ENCODE measurements around the gene RIC8B. TPM values are rescaled to one million over a fixed set of nuclear protein-coding genes. Genes with fewer than 3 reads are reported as not detected.

Gene RIC8B
- polyA plus RNA-seq, 12 donors: 13.4 to 23.1 (median 16.9) TPM; not detected in 1

- no peak for DNase-seq
These were observed 20.2 kb upstream of the RIC8B start for GRCh38 chr12:106754331-106754730.

GRCh38 chr12:106757623-106758348, 16.7 kb upstream of the RIC8B start:
- DNase-seq: no peak

GRCh38 chr12:106758349-106759110, 16.0 kb upstream of the RIC8B start:
- no peak for DNase-seq

- DNase-seq: no peak
These were observed 14.8 kb upstream of the RIC8B start for GRCh38 chr12:106759526-106760183.

- DNase-seq: no peak
These were observed 14.3 kb upstream of the RIC8B start for GRCh38 chr12:106760184-106760531.

- no peak for DNase-seq
These were observed 10.3 kb upstream of the RIC8B start for GRCh38 chr12:106764220-106764619.

- DNase-seq: no peak
These were observed 9.7 kb upstream of the RIC8B start for GRCh38 chr12:106764738-106765137.

GRCh38 chr12:106766393-106766826, 8.1 kb upstream of the RIC8B start:
- DNase-seq: no peak

GRCh38 chr12:106767206-106767605, 7.3 kb upstream of the RIC8B start:
- DNase-seq: no peak

GRCh38 chr12:106767954-106768822, 6.3 kb upstream of the RIC8B start:
- DNase-seq: no peak

- no peak for DNase-seq
These were observed 5.4 kb upstream of the RIC8B start for GRCh38 chr12:106769078-106769477.

- DNase-seq: no peak
These were observed 4.9 kb upstream of the RIC8B start for GRCh38 chr12:106769546-106769945.

- DNase-seq: no peak
These were observed 3.1 kb upstream of the RIC8B start for GRCh38 chr12:106771425-106771824.

GRCh38 chr12:106773286-106774004, 1.0 kb upstream of the RIC8B start:
- DNase-seq: no peak

- no peak for DNase-seq
These were observed 484 bp downstream of the RIC8B start for GRCh38 chr12:106774808-106775524.

- DNase-seq: no peak
These were observed 2.4 kb downstream of the RIC8B start for GRCh38 chr12:106776897-106777296.

GRCh38 chr12:106780010-106780631, 5.6 kb downstream of the RIC8B start:
- DNase-seq: no peak

GRCh38 chr12:106782619-106783018, 8.1 kb downstream of the RIC8B start:
- DNase-seq: no peak

- DNase-seq: no peak
These were observed 9.0 kb downstream of the RIC8B start for GRCh38 chr12:106783515-106783914.

GRCh38 chr12:106790020-106790419, 15.5 kb downstream of the RIC8B start:
- no peak for DNase-seq
